Endothelial cell of umbilical vein (primary cell): ENCODE results near the gene MCTP2. TPM values are rescaled to one million over a fixed set of nuclear protein-coding genes. Genes with fewer than 3 reads are reported as not detected.

Experiments
- BruUV-seq: library from RNA; stranded (reverse); fragments of 400-500 nt; replicated peaks from 2 replicates; lab custom pipeline; 2021; lab: Mats Ljungman, UMichigan
- CTCF ChIA-PET: fragments of 300-600, 350-600 bp; sonication (Branson Sonifier 250); formaldehyde crosslinking; loops from one replicate; lab custom pipeline; 2021; ENCODE audit warnings: antibody characterized with exemption, inconsistent platforms; lab: Charles Lee
- POLR2A ChIA-PET: fragments of 300-600, 350-600 bp; sonication (Branson Sonifier 250); formaldehyde crosslinking; loops from one replicate; lab custom pipeline; 2021; ENCODE audit warnings: antibody characterized with exemption, inconsistent platforms; lab: Charles Lee
- DNase-seq: peaks from one replicate; pipeline ENCODE4 v3.0.0-alpha.2; 2011; ENCODE audit warnings: low read depth, low spot score
- FAIRE-seq: peaks from 2 replicates; lab custom pipeline; 2011; peaks lifted over from hg19 to GRCh38; lab: Jason Lieb, UNC
- H2AFZ ChIP-seq: 2 replicates; pipeline ENCODE4 v1.6.0; 2012; ENCODE audit warnings: low read depth, low read length, control low read depth, inconsistent platforms
- H3K27ac ChIP-seq: 2 replicates; pipeline ENCODE4 v1.5.1; 2011; ENCODE audit warnings: low read depth, mild to moderate bottlenecking, control low read depth, low read length, moderate library complexity; ENCODE audit not compliant: insufficient read depth
- H3K27me3 ChIP-seq, 2 experiments: 2 replicates each; pipeline versions ENCODE4 v1.6.0 to v1.6.1; 2011; ENCODE audit warnings: low read length in 2 of 2, mixed read lengths in 1 of 2; ENCODE audit not compliant: control insufficient read depth in 2 of 2, insufficient read depth in 2 of 2
- H3K36me3 ChIP-seq, 2 experiments: 2 replicates in 1 of 2; 3 replicates in 1 of 2; pipeline ENCODE4 v1.5.1; 2011; ENCODE audit warnings: low read length in 2 of 2, mild to moderate bottlenecking in 1 of 2, moderate library complexity in 1 of 2; ENCODE audit not compliant: control insufficient read depth in 2 of 2, insufficient read depth in 2 of 2; ENCODE audit errors: extremely low read depth in 1 of 2
- H3K4me1 ChIP-seq: 3 replicates; pipeline ENCODE4 v1.5.1; 2011; ENCODE audit warnings: mild to moderate bottlenecking, low read length; ENCODE audit not compliant: control insufficient read depth, insufficient read depth; ENCODE audit errors: extremely low read depth
- H3K4me2 ChIP-seq: 2 replicates; pipeline ENCODE4 v1.6.1; 2011; ENCODE audit warnings: low read length, control low read depth, mixed read lengths; ENCODE audit not compliant: insufficient read depth
- H3K4me3 ChIP-seq, 3 experiments: fragments of 200-600 bp in 1 of 3; sonication (generic), shearing (Covaris generic) in 1 of 3; replicated peaks in 1 of 3; 2 replicates each; pipeline ENCODE4 v1.5.1; 2011 to 2016; ENCODE audit warnings: control low read depth in 3 of 3, low read length in 3 of 3, mild to moderate bottlenecking in 2 of 3, inconsistent platforms in 1 of 3, low read depth in 1 of 3, moderate library complexity in 1 of 3; ENCODE audit not compliant: insufficient read depth in 1 of 3
- H3K79me2 ChIP-seq: 2 replicates; pipeline ENCODE4 v1.6.0; 2012; ENCODE audit warnings: low read length, inconsistent platforms; ENCODE audit not compliant: control insufficient read depth, insufficient read depth
- H3K9ac ChIP-seq: replicated peaks from 2 replicates; pipeline ENCODE3; 2011; ENCODE audit warnings: low read length, control low read depth; ENCODE audit not compliant: insufficient read depth; ENCODE audit errors: extremely low read depth
- H3K9me1 ChIP-seq: replicated peaks from 3 replicates; pipeline ENCODE4 v1.6.0; 2011; ENCODE audit warnings: mild to moderate bottlenecking, low read length; ENCODE audit not compliant: control insufficient read depth, insufficient read depth; ENCODE audit errors: extremely low read depth
- H3K9me3 ChIP-seq: replicated peaks from 2 replicates; pipeline ENCODE4 v1.5.1; 2012; ENCODE audit warnings: low read length, inconsistent platforms; ENCODE audit not compliant: control insufficient read depth, insufficient read depth
- H4K20me1 ChIP-seq: replicated peaks from 2 replicates; pipeline ENCODE3; 2011; ENCODE audit warnings: mild to moderate bottlenecking, low read length; ENCODE audit not compliant: control insufficient read depth, insufficient read depth; ENCODE audit errors: extremely low read depth
- EZH2 ChIP-seq: IDR thresholded peaks from 2 replicates; pipeline ENCODE4 v1.6.1; 2012; ENCODE audit warnings: borderline replicate concordance, low read depth, mild to moderate bottlenecking, moderate library complexity, low read length, inconsistent platforms; ENCODE audit not compliant: severe bottlenecking
- FOS ChIP-seq: IDR thresholded peaks from 2 replicates; pipeline ENCODE4 v1.6.1; 2011; ENCODE audit warnings: mild to moderate bottlenecking, low read length, moderate library complexity, borderline replicate concordance; ENCODE audit not compliant: insufficient read depth
- GATA2 ChIP-seq: IDR thresholded peaks from 2 replicates; pipeline ENCODE4 v1.7.0; 2011; ENCODE audit warnings: low read depth, mild to moderate bottlenecking, moderate library complexity, mixed read lengths, low read length; ENCODE audit not compliant: insufficient read length, insufficient read depth
- POLR2AphosphoS5 ChIP-seq: IDR thresholded peaks from 2 replicates; pipeline ENCODE4 v1.6.1; 2012; ENCODE audit warnings: low read depth, mild to moderate bottlenecking, control low read depth, low read length, moderate library complexity; ENCODE audit not compliant: insufficient read depth
- dilution Hi-C: fragments of 300-500 bp; cut with MboI; formaldehyde crosslinking; loops from one replicate; pipeline ENCODE4 v1.15.0; 2019; ENCODE audit warnings: low sequenced_read_pairs; ENCODE audit not compliant: extremely low pct_ligation_motif_present
- intact Hi-C: fragments of 100-400 bp; cut with micrococcal nuclease; formaldehyde crosslinking; loops from one replicate; pipeline ENCODE4 v1.10.0; 2022
- polyA plus RNA-seq, 4 experiments: library from polyadenylated mRNA; depleted of rRNA in 3 of 4; stranded (reverse) in 3 of 4; unstranded in 1 of 4; fragments of >200 nt; gene quantifications; 2 replicates each; pipeline versions ENCODE4 v1.2.1 to v1.2.3, GENCODE V29; 2011 to 2012; ENCODE audit warnings: missing spikeins in 1 of 4
- total RNA-seq: library from RNA; stranded (reverse); gene quantifications from 2 replicates; pipeline ENCODE4 v1.2.3, GENCODE V29; 2021
- TF ChIP-seq, protein P1 (sequence below), 2 donors: IDR thresholded peaks; 1 replicate in 1 of 2; 2 replicates in 1 of 2; pipeline ENCODE4 v1.5.1; 2011; ENCODE audit warnings: low read length in 2 of 2, mild to moderate bottlenecking in 2 of 2, moderate library complexity in 2 of 2, control low read depth in 1 of 2, inconsistent platforms in 1 of 2, low read depth in 1 of 2; ENCODE audit not compliant: insufficient read depth in 1 of 2; ENCODE audit errors: extremely low read depth in 1 of 2

The MCTP2 gene
- total and polyA plus RNA-seq, 2 donors (not counting 3 experiments of a cell fraction or from before 2014, with no cell fraction given), result 0.01 to 0.75 TPM

DNA sequence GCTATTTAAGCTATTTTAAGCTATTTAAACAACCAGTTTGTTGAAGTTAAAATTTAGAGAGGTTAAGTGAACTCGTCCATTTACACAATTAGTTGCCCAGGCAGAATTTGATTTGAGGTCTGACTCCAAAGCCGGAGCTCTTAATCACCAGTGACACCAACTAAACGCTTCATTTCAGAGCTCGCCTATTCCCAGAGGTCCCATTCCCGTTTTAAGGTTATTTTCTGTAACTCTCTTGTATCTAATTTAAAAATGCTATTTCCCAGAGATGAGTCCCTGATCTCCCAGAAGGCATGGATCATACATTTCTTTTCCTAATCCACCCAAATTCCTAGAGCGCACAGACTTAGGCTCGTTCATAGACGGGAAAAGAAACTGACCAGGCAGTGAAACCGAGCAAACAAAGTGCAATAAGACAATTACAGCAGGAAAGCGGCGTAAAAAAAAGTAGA is 904 bp upstream of the MCTP2 start:
- DNase-seq (no peak), FAIRE-seq (no peak)
- CTCF ChIA-PET, result no interaction called here
- H3K9me3 ChIP-seq, result no peaks in the 10 kb centered on the region
- TF ChIP-seq EZH2 (no peak), GATA2 (no peak), FOS (no peak)
- H3K9ac ChIP-seq, result no peak overlapping the region
- H3K27ac ChIP-seq, result no peak overlapping the region
- no peaks in the 10 kb centered on the region for H3K9me1 ChIP-seq
- POLR2A ChIA-PET, result no interaction called here
- H2AFZ ChIP-seq, result peak overlapping the region; percentile 84
- peak overlapping the region in 2 of 3 experiments; percentile 17 to 25 for H3K4me3 ChIP-seq
- peaks cover 0 to 4% of the 10 kb centered on the region in 2 experiments for H3K27me3 ChIP-seq
- dilution Hi-C loops, result no loop called here
- intact Hi-C loops, result loop anchor here (5.0 kb wide), 1 partner anchor 57 kb away; no protein-coding TSS in a partner anchor
- peak overlapping the region; percentile 70 for H3K4me2 ChIP-seq
- H3K4me1 ChIP-seq, result no peaks in the 10 kb centered on the region
- H4K20me1 ChIP-seq, result no peaks in the 10 kb centered on the region
- no TSS peak for BruUV-seq
- H3K79me2 ChIP-seq, result no peaks in the 10 kb centered on the region
- no peaks in the 10 kb centered on the region for H3K36me3 ChIP-seq

- intact Hi-C loops, result loop anchor here (5.0 kb wide), 1 partner anchor 55 kb away; no protein-coding TSS in a partner anchor
- Histone ChIP-seq H3K4me3 (no peak overlapping the region), H2AFZ (peak overlapping the region; percentile 15), H3K9me1 (no peaks in the 10 kb centered on the region), H3K27ac (no peak overlapping the region), H3K9ac (no peak overlapping the region), H4K20me1 (no peaks in the 10 kb centered on the region), H3K79me2 (no peaks in the 10 kb centered on the region), H3K4me2 (peak overlapping the region; percentile 12), H3K4me1 (no peaks in the 10 kb centered on the region), H3K9me3 (no peaks in the 10 kb centered on the region), H3K27me3 (peaks cover 0 to 4% of the 10 kb centered on the region in 2 experiments), H3K36me3 (no peaks in the 10 kb centered on the region)
- dilution Hi-C loops, result no loop called here
- FAIRE-seq (peak; percentile 21), DNase-seq (no peak)
- ChIA-PET CTCF (no interaction called here), POLR2A (no interaction called here)
- BruUV-seq, result no TSS peak
- TF ChIP-seq GATA2 (no peak), POLR2AphosphoS5 (no peak)
- TF ChIP-seq, protein P1, sequence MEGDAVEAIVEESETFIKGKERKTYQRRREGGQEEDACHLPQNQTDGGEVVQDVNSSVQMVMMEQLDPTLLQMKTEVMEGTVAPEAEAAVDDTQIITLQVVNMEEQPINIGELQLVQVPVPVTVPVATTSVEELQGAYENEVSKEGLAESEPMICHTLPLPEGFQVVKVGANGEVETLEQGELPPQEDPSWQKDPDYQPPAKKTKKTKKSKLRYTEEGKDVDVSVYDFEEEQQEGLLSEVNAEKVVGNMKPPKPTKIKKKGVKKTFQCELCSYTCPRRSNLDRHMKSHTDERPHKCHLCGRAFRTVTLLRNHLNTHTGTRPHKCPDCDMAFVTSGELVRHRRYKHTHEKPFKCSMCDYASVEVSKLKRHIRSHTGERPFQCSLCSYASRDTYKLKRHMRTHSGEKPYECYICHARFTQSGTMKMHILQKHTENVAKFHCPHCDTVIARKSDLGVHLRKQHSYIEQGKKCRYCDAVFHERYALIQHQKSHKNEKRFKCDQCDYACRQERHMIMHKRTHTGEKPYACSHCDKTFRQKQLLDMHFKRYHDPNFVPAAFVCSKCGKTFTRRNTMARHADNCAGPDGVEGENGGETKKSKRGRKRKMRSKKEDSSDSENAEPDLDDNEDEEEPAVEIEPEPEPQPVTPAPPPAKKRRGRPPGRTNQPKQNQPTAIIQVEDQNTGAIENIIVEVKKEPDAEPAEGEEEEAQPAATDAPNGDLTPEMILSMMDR (IDR thresholded peaks at IDR 0.05; ENCODE audit: extremely low read depth in 1 of 2, insufficient read depth in 1 of 2, low read depth in 1 of 2, low read length in 2 of 2), result no peak
Measured at GRCh38 chr15:94231723-94232468, 535 bp downstream of the MCTP2 start.
